Measurements from ENCODE around the gene PRIM2.
"Not testable (repeated sequence)": the region's sequence is repeated elsewhere in the genome, so short reads cannot be mapped to it uniquely, and the experiment has no call there.

The PRIM2 gene

DNA sequence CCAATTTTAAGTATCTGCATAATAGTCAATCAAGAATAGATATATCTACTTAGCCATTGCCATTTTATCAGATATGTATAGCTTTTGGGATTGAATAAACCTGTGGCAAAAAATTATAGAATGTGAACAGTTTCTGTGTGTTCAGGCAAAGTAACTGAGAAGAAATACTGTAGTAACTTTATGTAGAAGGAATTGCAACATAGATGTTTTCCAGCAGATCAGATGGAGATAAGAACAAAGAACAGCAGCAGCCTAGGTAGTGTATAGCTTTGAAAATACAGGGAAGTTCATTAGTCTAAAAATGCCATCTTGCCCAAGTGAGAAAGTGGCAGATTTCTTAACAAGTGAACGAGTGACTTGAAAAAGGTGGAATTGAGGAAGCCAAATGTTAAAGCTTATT is 197.7 kb downstream of the PRIM2 start:
- not testable (repeated sequence) for ATAC-seq

DNA sequence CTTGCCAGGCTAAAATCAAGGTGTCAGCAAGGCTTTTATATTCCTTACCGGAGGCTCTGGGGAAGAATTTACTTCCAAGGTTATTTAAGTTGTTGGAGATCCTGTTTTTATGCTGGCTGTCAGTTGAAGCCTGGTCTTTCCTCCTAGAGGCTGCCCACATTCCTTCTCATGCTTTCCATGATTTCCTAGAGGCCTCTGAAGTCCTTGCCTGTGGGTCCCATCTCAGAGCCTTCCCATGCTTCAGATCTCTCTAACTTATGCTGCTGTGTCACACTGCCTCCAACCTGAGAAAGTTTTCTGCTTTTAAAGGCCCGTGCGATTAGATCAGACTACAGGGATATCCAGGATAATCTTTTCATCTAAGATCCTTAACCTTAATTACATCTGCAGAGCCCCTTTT is 198.4 kb downstream of the PRIM2 start:
- not testable (repeated sequence) for ATAC-seq

DNA sequence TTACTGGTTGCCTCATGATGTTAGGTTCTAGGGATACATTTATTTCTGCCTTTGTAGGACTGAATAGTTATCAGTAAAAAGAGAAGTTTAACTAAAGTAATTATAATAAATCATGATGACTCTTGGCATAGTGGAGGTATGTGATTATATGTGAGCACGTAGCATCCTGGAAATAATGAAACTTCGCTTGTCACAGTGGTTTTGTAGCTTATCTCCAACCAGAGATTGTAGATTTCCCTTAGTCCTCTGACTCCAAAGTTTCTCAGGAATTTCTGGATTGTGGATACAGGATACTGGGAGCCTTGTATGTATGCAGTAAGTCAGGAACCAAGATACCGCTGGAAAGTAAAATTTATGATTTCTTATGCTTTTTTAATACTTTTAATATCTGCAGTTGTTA is 199.3 kb downstream of the PRIM2 start:
- ATAC-seq, result not testable (repeated sequence)

DNA sequence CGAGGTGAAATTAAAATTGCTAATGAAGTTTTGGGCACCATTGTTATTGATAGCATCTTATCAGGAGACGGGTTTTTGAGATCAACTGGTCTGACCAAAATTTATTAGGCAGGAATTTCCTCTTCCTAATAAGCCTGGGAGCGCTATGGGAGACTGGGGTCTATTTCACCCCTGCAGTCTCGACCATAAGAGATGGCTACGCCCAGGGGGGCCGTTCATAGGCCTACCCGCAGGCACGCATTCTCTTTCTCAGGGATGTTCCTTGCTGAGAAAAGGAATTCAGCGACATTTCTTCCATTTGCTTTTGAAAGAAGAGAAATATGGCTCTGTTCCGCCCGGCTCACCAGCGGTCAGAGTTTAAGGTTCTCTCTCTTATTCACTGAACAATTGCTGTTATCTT is 201.8 kb downstream of the PRIM2 start:
- ATAC-seq, result not testable (repeated sequence)

DNA sequence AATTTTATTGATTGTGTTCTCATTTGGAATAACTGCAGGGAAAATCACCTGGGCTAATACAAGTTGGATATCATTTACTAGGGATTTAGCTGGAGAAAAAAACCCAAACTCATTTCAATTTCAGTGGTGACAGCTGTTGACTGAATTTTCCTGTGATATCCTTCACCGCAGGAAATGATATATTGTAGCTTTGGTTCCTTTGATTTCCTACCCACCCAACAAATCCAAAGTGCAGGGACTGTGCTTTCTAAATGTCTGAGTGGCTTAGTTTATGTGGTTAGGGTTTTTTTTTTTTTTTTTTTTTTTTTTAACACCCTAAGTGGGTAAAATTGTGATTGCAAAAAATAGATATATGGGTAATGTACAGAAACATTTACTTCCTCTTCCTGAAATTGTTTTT is 203.7 kb downstream of the PRIM2 start:
- not testable (repeated sequence) for ATAC-seq

DNA sequence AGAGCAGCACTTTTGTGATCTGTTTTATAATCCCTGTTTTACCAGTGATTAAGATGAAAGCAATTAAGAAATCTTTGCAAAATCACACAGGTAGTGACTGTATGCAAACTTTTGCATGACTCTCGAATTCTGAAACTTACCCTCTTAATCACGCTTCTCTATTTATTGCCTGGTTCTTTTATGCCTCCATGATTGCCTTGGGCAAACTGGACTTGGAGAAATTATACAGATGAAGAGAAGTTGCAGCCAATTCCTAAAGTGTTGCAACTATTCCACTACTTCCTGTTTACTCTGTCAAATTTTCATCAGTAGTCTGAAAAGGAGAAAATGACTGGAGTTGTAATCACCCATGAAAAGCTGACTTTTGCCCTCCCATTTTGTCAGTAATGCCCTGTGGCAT is 205.8 kb downstream of the PRIM2 start:
- ATAC-seq, result not testable (repeated sequence)

DNA sequence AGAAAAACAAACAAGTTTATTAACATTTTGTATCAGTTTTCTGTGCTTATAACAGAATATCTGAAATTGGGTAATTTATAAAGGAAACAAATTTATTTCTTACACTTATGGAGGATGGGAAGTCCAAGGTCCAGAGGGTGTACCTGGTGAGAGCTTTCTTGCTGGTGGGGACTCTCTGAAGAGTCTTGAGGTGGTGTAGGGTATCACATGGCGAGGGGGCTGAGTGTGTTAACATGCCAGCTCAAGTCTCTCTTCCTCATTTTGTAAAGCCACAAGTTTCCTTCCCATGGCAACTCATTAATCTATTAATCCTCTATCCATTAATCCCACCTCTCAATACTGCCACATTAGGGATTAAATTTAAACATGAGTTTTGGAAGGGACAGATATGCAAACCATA is 212.3 kb downstream of the PRIM2 start:
- not testable (repeated sequence) for ATAC-seq

DNA sequence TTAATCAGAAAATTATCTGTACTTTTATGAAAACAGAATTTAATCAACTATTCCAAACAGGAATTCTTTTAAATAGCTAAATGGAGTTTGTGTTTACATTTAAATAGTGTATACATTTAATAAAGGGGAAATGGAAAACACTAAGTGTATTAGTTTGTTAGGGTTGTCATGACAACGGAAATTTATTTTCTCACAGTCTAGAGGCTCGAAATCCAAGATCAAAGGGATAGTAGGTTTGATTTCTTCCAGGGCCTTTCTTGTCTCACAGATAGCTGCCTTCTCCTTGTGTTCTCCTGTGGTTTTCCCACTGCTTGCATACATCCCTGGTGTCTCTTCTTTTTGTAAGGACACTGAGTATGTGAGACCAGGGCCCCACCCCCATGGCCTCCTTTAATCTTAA is 215.2 kb downstream of the PRIM2 start:
- ATAC-seq, result not testable (repeated sequence)

DNA sequence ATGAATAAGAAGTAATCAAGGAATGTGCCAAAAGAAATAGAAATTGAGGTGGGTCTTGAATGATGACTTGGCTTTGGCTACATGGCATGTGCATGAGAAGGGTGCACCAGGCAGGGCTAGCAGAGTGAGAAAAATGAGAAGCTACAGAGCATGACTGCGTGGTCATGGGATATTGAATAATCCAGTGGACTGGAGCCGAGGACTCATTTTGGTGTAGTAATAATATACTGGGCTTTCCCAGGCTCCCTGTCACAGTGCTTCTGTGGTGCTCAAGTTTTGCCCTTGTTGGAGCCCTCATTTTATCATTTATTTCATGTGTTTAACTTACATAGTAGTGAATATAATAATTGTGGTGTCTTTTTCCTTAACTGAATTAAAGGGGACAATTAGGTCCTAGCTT is 217.7 kb downstream of the PRIM2 start:
- ATAC-seq, result not testable (repeated sequence)

DNA sequence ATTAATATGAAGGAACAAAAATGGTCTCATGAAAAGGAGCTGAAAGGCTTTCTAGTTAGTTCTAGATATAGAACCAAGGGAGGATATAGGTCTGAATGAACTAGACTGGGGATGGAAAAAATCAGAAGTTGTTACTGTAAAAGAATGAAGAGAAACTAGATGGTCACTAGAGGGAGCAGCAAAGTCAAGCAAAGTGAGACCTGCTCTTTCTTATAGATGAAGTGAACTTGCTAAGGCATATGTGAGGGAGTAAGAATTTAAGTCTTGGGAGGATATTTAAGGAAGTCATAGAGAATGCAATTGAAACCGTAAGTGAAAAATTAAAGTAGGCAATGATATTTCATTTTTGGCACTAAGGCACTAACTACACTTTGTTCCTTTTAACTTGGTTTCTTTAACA is 218.6 kb downstream of the PRIM2 start:
- ATAC-seq, result not testable (repeated sequence)

DNA sequence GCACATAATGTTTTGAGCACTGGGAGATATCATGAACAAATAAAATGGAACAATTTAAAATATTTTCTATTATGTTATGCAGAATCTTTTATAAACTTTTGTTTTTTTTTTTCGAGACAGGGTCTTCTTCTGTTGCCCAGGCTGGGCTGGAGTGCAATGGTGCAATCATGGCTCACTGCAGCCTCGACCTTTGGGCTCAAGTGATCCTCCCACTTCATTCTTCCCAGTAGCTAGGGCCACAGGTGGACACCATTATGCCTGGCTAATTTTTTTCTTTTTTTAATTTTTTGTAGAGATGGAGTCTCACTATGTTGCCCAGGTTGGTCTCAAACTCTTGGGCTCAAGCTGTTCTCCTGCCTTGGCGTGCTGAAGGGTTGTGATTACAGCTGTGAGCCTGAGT is 220.5 kb downstream of the PRIM2 start:
- ATAC-seq, result not testable (repeated sequence)

DNA sequence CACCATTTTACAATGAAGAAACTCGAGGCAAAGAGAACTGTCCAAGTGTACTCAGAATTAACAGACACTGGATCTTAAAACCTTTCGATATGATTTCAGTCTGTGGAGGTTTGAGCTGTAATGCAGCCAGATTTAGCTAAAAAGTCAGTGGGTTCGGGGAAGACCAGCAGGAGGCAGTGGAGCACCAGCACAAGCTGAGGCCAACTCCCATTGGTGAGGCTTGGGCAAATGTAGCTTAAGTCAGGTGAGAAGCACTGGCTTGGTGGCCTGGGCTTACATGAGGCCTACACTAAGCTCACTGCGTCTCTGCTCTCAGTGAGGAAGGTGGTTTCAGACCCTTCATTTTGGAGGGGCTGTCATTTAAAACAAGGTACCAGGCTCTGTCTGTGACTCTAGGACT is 234.5 kb downstream of the PRIM2 start:
- not testable (repeated sequence) for ATAC-seq

DNA sequence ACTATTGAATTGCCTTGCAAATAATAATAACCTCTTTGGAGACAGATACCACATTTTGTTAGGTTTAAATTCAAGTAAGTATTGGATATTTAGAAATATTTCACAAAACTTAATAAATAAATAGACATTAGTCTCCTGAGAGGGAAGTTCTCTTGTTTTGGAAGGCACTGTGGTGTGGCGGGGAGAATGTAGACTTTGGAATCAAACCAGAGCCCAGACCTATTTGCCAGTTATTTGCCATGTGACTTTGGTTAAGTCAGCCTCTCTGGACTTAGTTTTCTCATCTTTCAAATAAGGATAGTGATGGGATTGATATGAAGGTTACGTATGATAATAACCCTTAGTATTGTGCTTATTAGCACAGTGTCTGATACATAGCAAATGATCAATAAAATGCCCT is 240.4 kb downstream of the PRIM2 start:
- not testable (repeated sequence) for ATAC-seq

DNA sequence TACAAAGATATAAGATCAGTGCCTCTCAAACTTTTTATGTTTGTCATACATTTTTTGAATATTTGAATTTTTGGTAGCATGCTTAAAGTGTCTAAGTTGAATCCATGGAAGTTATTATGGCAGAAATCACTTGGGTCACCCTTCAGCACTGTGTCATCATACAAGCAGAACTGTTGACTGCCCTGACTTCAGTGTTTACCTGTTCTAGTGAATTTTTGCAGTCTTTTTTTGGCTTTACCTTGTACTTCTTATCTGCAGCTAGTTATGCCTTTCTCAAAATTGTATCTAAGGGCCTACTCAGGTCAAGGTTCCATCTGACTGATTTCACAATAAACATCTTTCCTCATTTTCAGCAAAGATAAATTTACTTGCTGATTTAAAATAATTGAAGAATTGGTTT is 241.7 kb downstream of the PRIM2 start:
- not testable (repeated sequence) for ATAC-seq

DNA sequence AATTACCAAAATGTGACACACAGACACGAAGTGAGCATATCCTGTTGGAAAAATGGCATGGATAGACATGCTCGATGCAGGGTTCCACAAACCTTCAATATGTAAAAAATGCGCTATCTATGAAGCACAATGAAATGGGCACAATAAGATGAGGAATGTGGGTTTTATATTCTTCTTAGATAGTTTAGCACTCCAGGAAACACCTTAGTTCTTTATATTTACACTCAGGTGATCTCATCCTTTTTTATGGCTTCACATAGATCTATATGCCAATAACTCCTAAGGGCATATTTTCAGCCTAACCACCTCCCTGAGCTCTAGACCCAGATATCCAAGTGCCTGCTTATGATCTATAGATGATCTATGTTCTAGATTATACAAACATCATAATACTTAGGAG is 244.8 kb downstream of the PRIM2 start:
- ATAC-seq, result not testable (repeated sequence)

DNA sequence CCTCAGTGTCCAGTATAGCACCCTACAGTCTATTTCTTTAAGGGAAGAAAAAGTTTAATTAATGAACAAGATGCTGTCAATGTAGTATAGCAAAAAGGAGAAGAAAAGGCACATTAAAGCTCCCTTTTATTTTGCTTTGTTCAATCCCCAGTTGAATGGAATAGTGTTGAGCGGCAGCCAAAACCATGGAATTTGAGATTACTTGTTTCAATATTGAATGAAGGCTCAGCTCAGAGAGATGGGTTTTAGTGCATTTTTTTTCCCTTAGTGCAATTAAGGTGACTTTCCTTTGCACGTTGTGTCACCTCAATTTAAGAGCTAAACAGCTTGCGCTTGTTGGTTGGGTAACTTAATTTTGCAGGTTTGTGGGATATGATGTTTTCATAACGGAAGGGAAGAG is 254.7 kb downstream of the PRIM2 start:
- not testable (repeated sequence) for ATAC-seq

DNA sequence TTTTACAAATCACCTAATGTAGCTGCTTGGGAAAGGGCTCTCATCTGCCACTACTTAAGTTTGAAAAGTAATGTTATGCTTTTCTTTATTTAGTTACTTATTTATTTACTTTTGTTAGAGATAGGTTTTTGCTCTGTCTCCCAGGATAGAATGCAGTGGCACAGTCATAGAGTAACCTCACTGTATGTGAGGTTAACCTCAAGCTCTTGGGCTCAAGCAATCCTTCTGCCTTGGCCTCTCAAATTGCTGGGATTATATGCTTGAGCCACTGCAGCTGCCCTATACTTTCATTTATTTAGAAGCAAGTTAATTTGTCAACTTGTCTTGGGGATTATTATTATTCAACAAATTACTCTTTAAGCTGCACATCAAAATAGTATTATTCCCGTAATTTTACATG is 255.4 kb downstream of the PRIM2 start:
- not testable (repeated sequence) for ATAC-seq

DNA sequence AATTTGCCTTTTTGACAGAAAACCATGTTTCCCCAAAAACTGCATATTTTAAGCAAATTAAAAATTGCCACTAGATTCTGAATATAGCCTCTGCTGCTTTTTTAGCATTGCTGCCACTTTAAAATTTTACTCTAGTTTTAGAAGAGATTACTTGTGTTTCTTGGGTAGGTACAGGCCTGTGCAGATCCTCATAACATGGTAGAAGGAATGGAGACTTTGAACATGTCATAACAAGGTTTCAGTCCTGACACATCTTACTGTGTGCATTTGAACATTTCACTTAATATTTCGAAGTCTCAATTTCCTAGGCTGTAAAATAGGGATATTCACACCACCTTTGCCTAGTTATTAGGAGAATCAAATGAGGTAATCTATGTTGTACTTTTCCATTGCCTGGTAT is 259.6 kb downstream of the PRIM2 start:
- ATAC-seq, result not testable (repeated sequence)

DNA sequence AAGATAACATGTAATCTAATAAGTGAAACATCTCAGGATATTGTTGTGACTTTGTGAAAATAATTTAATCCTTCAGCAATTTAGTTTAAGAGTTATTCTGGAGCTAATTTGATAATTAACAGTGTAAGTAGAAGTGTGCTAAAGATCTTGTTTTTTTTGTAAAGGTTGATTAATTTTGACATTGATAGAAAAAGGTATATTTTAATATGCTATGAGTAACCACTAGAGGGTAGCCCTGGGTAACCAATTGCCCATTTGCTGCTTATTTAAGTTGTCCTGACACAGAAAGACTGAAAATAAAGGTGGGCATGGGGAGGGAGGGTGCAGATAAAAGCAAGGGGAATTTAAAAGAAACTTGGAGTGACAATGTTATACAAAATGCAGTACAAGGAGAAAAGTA is 262.1 kb downstream of the PRIM2 start:
- not testable (repeated sequence) for ATAC-seq

DNA sequence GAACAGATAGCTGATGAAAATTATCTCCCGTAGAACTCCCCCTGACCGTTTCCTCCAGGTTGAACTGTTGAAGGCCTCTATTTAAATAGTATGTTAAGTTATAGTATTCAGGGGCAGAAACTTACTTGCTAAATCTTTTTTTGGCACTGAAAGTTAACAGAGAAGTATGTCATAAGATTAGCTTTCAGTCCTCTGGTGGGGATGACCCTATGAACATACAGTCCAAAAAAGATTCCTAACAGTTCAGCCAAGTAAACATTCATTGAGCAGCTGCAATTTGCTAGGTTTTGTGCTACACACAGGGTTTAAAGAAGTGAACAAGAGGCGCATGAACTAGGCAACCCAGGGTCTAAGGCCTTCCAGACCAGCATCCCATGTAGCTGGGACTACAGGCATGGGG is 264.2 kb downstream of the PRIM2 start:
- ATAC-seq, result not testable (repeated sequence)

DNA sequence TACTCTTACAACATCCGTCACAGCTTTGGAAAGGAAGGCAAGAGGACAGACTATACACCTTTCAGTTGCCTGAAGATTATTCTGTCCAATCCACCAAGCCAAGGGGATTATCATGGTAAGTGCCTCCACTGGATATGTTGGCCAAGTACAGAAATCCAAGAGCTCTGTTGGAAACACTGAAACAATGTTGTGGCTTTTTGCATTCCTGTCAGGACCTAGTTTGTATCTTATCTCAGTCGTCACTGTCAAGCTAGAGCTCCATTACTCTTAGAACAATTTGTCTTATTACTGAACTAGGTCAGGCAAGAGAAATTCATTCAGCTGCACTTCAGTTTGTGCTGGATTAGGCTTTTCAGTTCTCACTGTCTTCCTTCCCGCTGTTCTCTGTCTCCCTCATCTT is 283.7 kb downstream of the PRIM2 start:
- ATAC-seq, result not testable (repeated sequence)

DNA sequence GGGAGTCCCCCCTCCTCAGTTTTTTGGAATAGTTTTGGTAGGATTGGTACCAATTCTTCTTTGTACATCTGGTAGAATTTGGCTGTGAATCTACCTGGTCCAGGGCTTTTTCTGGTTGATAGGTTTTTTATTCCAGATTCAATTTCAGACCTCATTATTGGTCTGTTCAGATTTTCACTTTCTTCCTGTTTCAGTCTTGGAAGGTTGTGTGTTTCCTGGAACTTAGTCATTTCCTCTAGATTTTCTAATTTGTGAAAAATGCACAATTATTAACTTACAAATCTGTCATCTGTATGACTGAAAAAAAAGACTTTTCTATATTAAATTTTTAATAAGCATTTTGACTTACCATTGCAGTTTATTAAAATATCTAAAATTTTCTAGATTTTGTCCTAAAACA is 287.9 kb downstream of the PRIM2 start:
- not testable (repeated sequence) for ATAC-seq

DNA sequence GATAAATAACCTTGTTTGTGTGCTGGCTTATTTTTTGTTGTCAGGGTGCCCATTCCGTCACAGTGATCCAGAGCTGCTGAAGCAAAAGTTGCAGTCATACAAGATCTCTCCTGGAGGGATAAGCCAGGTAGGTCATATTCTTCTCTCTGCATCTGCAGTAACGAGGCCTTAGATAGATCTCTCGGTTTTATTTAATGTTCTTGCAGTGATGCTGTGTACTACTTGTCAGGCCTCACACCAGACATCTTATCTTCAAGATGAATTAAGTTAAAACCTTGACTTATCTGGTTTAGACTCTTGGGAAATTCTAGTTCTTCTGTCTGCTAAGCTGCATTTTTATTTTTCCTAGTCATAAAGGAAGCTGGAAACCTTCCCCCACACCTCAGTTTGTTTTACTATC is 288.9 kb downstream of the PRIM2 start:
- ATAC-seq, result not testable (repeated sequence)

DNA sequence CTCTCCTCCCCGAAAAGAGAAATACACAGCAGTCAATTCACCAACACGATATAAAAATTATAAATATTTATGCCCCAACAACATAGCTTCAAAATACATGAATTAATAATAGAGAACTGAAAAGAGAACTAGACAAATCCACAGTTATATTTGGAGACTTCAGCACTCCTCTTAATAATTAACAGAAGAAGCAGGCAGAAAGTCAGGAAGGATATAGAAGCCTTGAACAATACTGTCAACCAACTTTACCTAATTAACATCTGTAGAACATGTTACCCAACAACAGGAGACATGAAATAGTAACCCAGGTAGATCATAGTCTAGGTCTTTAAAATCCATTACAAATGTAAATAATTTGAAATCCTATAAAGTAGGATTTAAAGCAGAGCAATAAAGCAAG is 293.2 kb downstream of the PRIM2 start:
- ATAC-seq, result not testable (repeated sequence)

DNA sequence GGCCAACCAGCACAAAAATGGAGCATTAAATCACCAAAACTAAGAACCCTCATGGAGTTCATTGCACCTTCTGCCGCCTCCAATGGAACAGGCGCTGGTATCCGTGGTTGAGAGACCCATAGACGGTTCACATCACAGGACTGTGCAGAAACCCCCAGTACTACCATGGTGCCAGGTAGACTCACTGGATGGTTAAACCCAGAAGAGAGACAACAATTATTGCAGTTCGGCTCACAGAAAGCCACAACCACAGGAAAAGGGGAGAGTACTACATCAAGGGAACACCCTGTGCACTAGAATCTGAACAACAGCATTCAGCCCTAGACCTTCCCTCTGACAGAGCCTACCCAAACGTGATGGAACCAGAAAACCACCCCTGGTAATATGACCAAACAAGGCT is 301.5 kb downstream of the PRIM2 start:
- not testable (repeated sequence) for ATAC-seq

DNA sequence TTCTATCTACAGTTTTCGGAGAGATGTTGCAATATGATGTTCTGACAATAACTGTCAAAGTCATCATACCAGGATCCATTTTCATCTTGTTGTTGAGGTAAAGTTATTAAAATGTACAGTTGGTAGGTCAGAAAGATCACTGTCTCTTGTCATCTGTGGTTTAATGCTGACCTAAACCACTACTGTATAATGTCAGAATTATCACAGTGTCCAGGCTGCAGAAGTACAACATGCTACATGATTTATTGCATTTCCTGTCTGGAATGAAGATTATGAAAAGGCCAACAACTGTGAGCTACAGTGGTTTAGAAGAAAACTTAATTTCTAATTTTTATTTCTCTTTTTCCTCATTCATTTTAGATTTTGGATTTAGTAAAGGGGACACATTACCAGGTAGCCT is 314.3 kb downstream of the PRIM2 start:
- not testable (repeated sequence) for ATAC-seq

Data from activated CD4-positive, CD25-positive, alpha-beta regulatory T cell treated with anti-CD3 and anti-CD28 coated beads, Interleukin-2, amount 50 U/mL, for 24 hours (primary cell).